Fibroblast of skin of scalp (primary cell): ENCODE data around the gene PAQR6. TPM values are rescaled to one million over a fixed set of nuclear protein-coding genes. Genes with fewer than 3 reads are reported as not detected.

ENCODE experiments used
- DNase-seq: peaks from one replicate; pipeline ENCODE4 v3.0.0-alpha.2; 2013
- polyA plus RNA-seq, 2 experiments: library from polyadenylated mRNA; unstranded; fragments of 120-200 nt; gene quantifications; one replicate each; pipeline ENCODE4 v1.2.1, GENCODE V29; 2013; ENCODE audit not compliant: insufficient read length in 2 of 2

The PAQR6 gene, protein sequence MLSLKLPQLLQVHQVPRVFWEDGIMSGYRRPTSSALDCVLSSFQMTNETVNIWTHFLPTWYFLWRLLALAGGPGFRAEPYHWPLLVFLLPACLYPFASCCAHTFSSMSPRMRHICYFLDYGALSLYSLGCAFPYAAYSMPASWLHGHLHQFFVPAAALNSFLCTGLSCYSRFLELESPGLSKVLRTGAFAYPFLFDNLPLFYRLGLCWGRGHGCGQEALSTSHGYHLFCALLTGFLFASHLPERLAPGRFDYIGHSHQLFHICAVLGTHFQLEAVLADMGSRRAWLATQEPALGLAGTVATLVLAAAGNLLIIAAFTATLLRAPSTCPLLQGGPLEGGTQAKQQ
- polyA plus RNA-seq (2013, experiment 1 of 2; ENCODE audit: insufficient read length), result 0.79 TPM
- polyA plus RNA-seq (2013, experiment 2 of 2; ENCODE audit: insufficient read length), result 0.92 TPM

- DNase-seq, result no peak
These were observed at the start of gene PAQR6 for GRCh38 chr1:156247460-156248322. Gene PAQR6 (minus strand): TSS chr1:156248056. CDS start chr1:156246731, 1,325 bp downstream.

GRCh38 chr1:156295391-156295947 is 47.6 kb upstream of the PAQR6 start, which contains the start of gene GLMP:
Gene GLMP (minus strand): TSS chr1:156295679. CDS start chr1:156295645, 34 bp downstream.
- DNase-seq, result peak; percentile 71

GRCh38 chr1:156293895-156294294 is 46.0 kb upstream of the PAQR6 start:
- no peak for DNase-seq

GRCh38 chr1:156293098-156293434 is 45.2 kb upstream of the PAQR6 start:
- DNase-seq, result no peak

GRCh38 chr1:156291226-156292061 is 43.6 kb upstream of the PAQR6 start:
- peak; percentile 83 for DNase-seq

DNA sequence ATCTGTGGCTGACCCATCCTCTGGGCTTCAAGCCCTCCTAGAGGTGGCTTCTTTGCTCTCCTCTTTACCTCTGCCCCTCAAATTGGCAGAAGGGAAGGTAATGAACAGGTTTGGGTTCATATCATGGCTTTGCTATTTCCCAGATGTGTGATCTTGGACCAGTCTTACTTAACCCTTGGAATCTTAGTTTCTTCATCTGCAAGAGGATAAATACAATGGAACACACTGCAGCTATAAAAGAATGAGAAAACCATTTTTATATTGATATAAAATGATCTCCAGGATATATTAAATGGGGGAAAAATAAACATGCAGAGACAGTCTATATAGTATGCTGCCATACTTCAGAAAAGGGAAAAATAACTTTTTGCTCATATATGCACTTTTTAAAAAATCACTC is 42.0 kb upstream of the PAQR6 start:
- no peak for DNase-seq

- DNase-seq, result no peak
These were observed 38.2 kb upstream of the PAQR6 start for GRCh38 chr1:156286061-156286460.

DNA sequence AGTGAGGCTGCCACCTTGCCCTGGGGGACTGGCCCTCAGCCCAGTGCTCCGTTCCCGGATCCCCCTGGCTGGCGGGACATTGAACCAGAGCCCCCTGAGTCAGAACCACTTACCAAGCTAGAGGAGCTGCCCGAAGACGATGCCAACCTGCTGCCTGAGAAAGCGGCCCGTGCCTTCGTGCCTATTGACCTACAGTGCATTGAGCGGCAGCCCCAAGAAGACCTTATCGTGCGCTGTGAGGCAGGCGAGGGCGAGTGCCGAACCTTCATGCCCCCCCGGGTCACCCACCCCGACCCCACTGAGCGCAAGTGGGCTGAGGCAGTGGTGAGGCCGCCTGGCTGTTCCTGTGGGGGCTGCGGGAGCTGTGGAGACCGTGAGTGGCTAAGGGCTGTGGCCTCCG is 37.6 kb upstream of the PAQR6 start:
- DNase-seq, result no peak

- no peak for DNase-seq
These were observed 36.9 kb upstream of the PAQR6 start for GRCh38 chr1:156284757-156285156.

DNA sequence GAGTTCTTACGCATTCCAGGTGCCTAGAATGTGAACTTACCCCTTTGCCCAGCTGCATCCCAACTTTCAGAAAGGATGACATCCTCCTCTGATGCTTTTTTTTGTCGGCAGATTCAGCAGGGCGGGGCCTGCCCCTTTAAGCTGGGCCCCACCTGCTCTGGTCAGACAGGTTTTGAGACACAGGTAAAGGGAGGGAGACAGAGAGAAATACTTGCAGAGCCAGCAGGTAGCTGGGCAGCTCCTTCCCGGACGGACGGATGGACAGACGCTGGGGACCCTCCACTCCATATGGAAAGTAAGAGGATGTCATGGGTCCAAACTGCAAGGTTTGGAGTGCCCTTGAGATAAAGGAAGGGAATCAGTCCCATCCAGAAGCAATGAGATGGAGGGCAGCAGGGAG is 36.3 kb upstream of the PAQR6 start, which contains the start of gene TMEM79:
TMEM79 (plus strand) TSS at position 214 of the 400 bp plus-strand sequence. CDS start 902 bp downstream, outside the sequence.
- DNase-seq, result no peak

GRCh38 chr1:156283521-156283920 is 35.7 kb upstream of the PAQR6 start:
- DNase-seq, result no peak

GRCh38 chr1:156282479-156283222 is 34.8 kb upstream of the PAQR6 start, which contains the start of gene SMG5:
Gene SMG5 (minus strand): TSS chr1:156282825. CDS start chr1:156282680, 145 bp downstream.
- DNase-seq, result peak; percentile 99

DNA sequence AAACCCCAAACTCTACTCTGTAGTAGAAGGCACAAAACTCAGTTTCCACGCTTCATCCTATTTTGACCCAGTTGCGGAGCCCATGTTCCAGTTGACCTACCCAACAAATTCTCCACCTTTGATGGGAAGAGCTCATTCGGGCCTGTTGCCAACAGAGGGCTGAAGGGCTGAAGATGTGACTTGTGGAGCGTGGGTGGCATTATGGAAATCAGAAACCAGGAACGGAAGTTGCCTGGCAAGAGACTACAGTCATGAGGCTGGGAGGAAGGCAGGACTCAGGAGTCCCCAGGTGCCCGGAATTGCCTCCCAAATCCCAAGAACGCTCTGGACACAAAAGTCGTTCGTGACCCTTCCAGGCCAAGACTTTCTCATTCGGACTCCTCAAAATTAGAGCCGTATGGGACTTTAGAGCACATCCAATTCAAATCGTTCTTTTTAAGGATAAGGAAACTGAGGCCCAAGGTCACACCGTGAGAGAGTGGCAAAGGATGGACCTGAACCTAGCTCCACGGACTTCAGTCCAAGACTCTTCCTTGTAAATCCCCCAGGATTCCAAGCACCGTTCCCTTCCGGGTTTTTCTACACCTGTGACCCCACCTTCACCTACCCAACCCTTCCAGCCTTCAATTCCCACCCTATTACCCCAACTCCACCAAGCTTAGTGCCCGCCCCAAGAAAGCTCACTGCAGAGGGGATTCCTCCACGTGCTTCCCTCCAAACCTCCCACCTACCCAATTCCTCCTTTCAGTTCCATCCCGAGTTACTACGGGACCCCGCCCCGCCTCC is 34.0 kb upstream of the PAQR6 start:
- DNase-seq, result no peak

DNA sequence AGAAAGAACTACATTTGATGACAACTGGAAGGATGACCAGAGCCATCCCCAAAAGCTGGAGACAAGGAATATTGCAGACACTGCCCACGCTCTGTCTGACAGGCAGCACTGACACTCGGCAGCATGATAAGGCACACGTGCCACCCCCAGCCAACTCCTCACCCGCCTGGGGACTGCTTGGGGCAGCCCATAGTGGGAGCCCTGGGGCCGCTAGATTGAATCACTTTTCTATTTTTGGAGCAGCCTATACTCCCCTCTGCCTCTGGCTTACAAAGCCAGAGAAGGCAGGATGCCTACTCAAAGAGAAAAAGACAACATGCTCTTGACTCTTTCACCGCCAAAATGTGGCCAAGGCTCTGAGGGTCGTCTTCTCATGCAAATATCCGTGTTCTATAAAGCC is 33.4 kb upstream of the PAQR6 start:
- peak; percentile 66 for DNase-seq

GRCh38 chr1:156279837-156280236 is 32.0 kb upstream of the PAQR6 start:
- DNase-seq, result no peak

- DNase-seq, result no peak
These were observed 29.1 kb upstream of the PAQR6 start for GRCh38 chr1:156276966-156277381.

GRCh38 chr1:156276532-156276931 is 28.7 kb upstream of the PAQR6 start:
- no peak for DNase-seq

DNA sequence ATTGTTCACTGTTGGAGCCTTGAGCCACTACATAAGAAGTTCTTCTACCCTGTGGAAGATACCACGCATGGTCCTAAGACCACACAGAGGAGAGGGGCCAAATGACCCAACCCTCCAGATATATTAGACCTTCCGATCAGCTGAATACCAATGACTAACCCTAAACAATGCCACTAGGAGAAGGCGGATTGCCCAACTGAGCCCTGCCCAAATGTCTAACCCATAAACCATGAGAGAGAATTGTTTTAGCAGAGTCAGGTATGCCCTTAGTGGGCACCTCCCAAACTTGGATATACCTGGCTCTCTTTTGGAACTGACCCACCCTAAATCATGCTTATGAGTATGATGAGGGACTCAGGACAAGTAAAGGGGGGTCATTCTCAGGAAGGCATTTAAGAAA is 22.5 kb upstream of the PAQR6 start:
- no peak for DNase-seq

GRCh38 chr1:156268336-156268735 is 20.5 kb upstream of the PAQR6 start:
- DNase-seq, result no peak

GRCh38 chr1:156266051-156266450 is 18.2 kb upstream of the PAQR6 start:
- DNase-seq, result no peak
